HL-60 (cell line): ENCODE results near the gene GTPBP1.

Experiments used
- DNase-seq, 2 experiments: peaks; one replicate each; pipeline ENCODE4 v3.0.0-alpha.2; 2010 to 2020; ENCODE audit warnings: low read depth in 1 of 2, low spot score in 1 of 2
- H3K27ac ChIP-seq: fragments of 250-450 bp; sonication (Bioruptor Pico); replicated peaks from 2 replicates; pipeline ENCODE4 v1.5.1; 2020; ENCODE audit warnings: mild to moderate bottlenecking, moderate library complexity
- H3K27me3 ChIP-seq: fragments of 250-450 bp; sonication (Bioruptor Pico); 2 replicates; pipeline ENCODE4 v1.5.1; 2021; ENCODE audit warnings: mild to moderate bottlenecking, moderate library complexity; ENCODE audit not compliant: insufficient read depth, poor library complexity, severe bottlenecking
- H3K4me3 ChIP-seq: replicated peaks from 2 replicates; pipeline ENCODE4 v1.5.1; 2011; ENCODE audit warnings: mild to moderate bottlenecking, control low read depth, low read length; ENCODE audit not compliant: insufficient read depth
- CTCF ChIP-seq: IDR thresholded peaks from one replicate; pipeline ENCODE4 v1.5.1; 2011; ENCODE audit warnings: low read length, control low read depth, inconsistent platforms; ENCODE audit not compliant: insufficient read depth
- GABPA ChIP-seq: IDR thresholded peaks from 2 replicates; pipeline ENCODE4 v1.6.1; 2012; ENCODE audit warnings: low read depth
- POLR2AphosphoS5 ChIP-seq: IDR thresholded peaks from 2 replicates; pipeline ENCODE4 v1.6.1; 2012; ENCODE audit warnings: low read depth
- REST ChIP-seq: IDR thresholded peaks from 2 replicates; pipeline ENCODE4 v1.6.1; 2012; ENCODE audit warnings: low read depth; ENCODE audit not compliant: insufficient replicate concordance
- SPI1 ChIP-seq: IDR thresholded peaks from 2 replicates; pipeline ENCODE4 v1.6.1; 2012; ENCODE audit warnings: low read depth, mild to moderate bottlenecking, borderline replicate concordance

GTPBP1 gene

GRCh38 chr22:38716826-38717225, 11.1 kb downstream of the GTPBP1 start:
- TF ChIP-seq POLR2AphosphoS5 (no peak), CTCF (no peak), GABPA (no peak), SPI1 (no peak), REST (no peak)
- Histone ChIP-seq H3K27ac (no peak overlapping the region), H3K27me3 (no peaks in the 10 kb centered on the region), H3K4me3 (no peak overlapping the region)
- DNase-seq, result no peak

GRCh38 chr22:38717244-38717643, 11.5 kb downstream of the GTPBP1 start:
- no peaks in the 10 kb centered on the region for H3K27me3 ChIP-seq
- H3K4me3 ChIP-seq, result no peak overlapping the region
- TF ChIP-seq SPI1 (no peak), CTCF (no peak), POLR2AphosphoS5 (no peak), REST (no peak), GABPA (no peak)
- no peak overlapping the region for H3K27ac ChIP-seq
- DNase-seq, result no peak

GRCh38 chr22:38718414-38718813, 12.7 kb downstream of the GTPBP1 start:
- Histone ChIP-seq H3K27ac (no peak overlapping the region), H3K4me3 (no peak overlapping the region), H3K27me3 (no peaks in the 10 kb centered on the region)
- no peak for TF ChIP-seq SPI1
- no peak for TF ChIP-seq CTCF
- TF ChIP-seq POLR2AphosphoS5, result no peak
- TF ChIP-seq GABPA, result no peak
- no peak for TF ChIP-seq REST
- DNase-seq, result no peak
